GM19372 (cell line): Measurements from ENCODE around the gene SHE.
"Not testable (repeated sequence)": the region's sequence is repeated elsewhere in the genome, so short reads cannot be mapped to it uniquely, and the experiment has no call there.

Experiments used
- ATAC-seq: cut with Tn5 transposase; IDR thresholded peaks from one replicate; pipeline ENCODE4 v1.9.1; 2021; ENCODE audit warnings: mild to moderate bottlenecking, low read depth, moderate library complexity; ENCODE audit not compliant: unreplicated experiment

SHE gene

DNA sequence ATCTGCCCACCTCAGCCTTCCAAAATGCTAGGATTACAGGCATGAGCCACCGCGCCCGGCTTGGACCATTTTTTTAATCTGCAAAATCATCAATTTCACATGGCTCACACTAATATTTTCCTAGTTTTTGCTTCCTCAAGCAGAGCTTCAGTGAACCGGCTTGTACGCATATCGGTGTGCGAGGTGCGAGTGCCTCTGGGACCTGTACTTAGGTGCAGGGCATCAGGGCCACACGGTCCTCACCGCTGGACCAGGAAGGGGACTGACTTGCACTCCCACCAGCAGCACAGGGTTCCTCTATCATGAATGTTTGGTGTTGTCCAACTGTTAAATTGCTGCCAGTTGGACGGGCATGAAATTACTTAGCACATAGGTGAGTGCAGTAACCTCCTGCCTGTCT is 15.4 kb upstream of the SHE start:
- ATAC-seq = no peak

DNA sequence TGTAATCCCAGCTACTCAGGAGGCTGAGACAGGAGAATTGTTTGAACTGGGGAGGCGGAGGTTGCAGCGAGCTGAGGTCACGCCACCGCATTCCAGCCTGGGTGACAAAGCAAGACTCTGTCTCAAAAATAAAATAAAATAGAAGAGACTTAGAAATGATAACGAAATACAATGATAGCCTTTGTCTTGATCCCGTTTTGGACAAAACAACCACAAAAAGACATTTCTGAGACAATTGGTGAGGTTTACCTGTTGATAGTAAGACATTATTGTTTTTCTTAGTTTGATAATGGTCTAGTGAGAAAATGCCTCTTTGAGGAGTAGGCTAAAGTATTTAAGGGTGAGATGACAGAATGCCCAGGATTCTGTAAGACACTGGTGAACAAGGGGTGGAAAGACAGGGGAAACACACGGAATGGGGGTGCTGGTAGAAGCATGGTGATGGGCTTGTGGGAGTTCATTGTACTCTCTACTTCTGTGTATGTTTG is 11.9 kb upstream of the SHE start:
- ATAC-seq = no peak

DNA sequence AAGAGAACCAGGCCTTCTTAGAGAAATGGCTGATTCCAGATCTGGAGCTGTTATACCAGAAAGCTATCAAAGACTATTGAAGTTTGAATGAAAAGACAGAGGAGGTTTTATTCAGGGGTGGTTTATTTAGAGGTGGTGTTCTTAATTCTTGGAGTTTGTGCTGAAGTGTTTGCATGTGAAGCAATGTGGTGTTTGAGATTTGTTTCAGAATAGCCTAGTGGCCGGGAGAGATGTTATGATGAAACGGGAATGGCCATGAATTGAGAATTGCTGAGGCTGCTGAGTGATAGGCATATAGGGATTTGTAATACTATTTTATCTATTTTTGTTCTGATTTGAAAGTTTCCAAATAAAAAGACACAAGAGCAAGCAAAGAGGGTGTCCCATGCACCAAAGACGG is 10.5 kb upstream of the SHE start:
- ATAC-seq = no peak

DNA sequence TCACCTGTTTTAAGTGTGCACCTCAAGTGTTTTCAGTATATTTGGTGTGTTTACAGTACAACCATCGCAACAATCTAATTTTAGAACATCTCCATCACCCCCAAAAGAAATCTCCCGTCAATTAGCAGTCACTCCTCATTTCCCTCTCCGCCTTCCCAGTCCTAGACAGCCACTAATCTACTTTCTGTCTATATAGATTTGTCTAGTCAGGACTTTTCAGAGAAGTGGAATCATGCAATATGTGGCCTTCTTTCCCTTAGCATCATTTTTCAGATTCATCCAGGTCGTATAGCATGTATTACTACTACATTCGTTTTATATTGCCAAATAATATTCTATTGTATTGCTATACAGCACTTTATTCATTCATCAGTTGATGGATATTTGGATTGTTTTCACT is 1.7 kb upstream of the SHE start:
- no peak for ATAC-seq

DNA sequence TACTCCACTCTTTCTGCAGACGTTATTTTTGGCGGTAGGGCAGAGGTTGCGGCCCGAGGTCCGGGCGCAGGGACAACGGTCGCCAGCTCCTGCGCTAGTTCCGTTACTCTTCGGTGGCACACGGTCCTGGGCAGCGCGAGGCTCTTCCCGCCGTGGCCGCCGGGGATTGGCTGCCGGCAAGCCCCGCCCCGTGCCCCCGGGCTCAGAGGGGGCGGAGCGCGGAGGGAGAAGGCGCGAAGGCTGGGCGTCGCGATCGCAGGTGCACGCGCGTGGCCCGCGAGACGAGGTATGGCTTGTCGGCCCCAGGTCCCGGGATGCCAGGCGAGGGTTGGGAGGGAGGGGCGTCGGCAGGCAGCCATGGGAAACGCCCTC is 518 bp upstream of the SHE start:
- ATAC-seq = no peak

DNA sequence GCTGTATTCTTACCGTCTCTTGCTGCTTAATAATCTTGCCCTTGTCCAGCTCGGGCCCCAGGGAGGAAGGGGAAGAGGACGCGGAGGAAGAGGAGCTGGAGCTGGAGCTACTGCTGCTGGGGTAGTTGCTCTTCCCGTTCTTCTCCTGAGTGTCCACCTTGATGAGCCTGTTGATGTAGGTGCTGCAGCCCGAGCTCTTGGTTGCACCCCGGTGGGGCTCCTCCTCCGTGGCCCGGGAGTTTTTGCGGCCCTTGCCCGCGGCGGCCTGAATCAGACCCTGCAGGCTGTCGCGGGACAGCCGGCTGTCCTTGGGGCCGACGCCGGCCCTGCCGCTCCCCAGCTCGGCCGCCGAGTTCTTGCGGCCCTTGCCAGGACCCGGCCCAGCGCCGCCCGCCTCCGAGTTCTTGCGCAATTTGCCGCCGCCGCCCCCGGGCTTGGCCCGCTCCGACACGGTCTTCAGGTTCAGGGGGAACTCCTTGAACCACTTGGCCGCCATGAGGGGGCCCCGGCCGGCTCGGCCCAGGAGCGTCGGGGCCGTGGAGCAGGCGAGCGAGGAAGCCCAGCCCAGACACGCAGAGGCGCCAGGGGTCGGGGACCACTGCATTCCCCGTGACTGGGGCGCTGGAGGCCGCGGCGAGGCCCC is 668 bp downstream of the SHE start:
- ATAC-seq = no peak

DNA sequence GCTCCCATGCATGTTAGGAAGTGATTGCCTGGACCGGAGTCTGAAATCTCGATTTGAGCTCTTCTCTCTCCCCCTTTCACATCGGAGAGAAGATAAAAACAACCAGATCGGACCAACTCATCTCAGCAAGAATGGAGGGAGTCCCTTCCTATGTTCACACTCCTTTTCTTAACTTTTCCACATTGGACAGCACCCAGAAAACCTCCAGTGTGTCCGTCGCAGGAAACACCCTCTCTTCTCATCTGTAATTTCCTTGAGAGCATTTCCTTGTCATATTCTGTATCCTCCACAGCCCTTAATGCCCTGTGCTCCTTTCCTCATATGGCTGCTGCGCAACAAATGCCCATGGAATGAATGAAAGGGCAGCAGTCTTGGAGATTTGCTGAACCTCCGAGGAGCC is 1.7 kb downstream of the SHE start:
- ATAC-seq = no peak

DNA sequence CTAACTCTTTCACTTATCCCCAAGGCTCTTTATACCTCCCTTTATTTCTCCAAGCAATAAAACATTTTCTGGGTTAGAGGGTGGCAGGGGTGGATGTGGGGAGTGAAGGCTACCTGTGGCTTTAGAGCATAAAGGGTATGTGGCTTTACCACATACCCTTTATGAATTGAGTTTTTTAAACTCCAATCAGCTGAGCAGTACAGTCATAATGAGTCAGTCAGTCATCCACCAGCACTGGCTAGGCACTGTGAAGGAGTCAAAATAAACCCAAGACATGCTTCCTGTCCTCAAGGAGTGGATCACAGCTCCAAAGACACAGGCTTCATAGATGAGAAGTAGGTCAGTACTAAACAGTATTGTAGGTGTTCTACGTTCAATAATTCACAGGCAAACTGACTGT is 2.8 kb downstream of the SHE start:
- ATAC-seq = no peak

DNA sequence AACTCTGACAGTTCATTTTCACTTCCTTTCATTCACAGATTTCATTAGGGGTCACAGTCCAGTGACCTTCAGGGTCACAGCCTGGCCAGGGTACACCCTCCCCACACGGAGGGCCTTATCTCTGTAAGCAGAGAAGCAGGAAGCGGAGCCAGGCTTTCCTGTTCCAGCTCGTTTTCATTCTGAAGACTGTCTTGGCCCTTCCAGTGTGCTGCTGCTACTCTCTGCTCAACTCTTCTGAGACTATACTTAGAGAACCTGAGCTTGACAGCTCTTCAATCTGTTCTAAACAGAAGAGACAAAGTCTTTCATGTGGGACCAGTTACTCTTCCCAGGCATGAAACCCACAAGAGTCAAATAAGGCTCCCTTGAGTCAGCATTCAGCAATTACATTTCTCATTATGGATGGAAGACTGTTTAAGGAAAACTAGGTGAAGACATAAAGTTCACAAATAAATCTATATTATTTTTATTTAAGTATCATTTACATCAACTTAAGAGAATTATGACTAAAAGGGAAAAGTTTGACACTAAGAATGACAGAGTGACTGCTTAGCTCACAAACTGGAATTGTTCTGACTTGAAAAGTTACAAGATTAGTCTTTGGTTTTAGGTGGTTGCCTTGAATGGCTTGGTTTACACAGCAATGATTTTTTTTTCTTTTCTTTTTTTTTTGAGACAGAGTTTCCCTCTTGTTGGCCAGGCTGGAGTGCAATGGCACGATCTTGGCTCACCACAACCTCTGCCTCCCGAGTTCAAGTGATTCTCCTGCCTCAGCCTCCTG is 5.0 kb downstream of the SHE start:
- no peak for ATAC-seq

DNA sequence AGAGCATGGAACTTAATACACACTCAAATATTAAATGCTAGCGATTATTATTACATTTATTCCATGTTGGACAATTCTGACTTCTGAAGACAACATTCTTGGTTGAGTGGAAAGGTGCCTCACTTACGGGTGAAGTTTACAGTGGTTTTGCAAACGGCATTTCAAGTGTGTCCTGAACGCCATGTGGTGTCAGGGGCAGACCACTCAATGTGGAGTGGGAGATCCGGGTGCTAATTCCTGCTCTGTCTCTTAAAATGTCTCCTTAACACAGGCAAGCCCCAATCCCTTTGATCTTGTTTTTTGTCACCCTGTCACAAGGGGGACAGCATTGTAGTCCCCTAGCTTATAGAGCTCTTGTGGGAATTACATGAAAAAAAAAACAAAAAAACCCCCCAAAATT is 5.8 kb downstream of the SHE start:
- ATAC-seq = no peak

DNA sequence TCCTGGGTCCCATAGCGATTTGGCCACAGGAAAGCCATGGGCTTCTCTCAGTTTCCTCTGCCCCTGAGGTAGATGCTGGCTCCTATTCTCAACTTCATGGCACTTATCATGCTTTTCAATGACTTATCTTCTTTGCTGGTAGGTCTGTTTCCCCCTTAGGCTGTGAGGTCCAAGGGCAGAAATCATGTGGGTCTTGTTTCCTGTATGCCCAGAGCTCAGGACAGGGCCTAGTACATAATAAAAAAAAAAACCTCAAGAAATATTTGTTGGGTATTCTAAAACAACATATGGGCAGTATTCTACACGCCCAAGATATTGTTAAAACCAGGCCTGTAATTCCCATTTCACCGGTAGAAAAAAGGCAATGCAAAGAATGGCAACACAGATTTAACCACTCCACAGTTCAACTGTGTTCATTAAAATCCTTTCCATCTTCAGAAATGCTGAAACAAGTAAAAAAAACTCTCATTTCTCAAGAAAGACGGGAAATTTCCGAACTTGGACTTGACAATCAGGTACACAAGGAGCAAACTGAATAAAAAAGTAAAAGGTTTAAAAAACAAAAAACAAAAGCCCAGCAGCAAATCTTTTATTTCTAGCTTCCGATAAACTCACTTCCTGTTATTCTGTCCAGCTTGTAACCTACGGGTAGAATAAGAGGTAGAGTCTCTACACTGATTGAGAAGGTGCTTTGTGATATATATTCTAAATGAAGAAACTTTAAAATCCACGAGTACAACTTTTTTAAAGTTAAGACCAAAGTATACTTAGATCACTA is 6.5 kb downstream of the SHE start:
- ATAC-seq = no peak

DNA sequence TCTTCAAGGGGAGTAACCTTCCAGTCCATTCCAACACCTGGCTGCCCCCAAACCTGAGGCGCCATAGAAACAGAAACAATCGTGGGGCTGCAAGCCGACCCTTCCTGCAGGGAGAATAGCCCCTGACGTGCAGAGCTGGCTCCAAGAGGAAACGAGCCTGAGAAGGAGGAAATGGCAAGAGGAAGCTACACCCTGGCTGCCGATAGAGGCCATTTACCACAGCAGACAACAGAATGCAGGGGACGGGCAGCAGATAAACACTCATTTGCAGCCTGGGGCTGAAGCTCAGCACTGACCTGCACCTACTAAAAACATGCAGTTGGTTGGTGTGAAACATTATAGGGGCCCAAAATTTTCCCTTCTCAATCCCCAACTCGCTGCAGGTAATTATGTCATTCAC is 8.9 kb downstream of the SHE start:
- ATAC-seq = no peak

DNA sequence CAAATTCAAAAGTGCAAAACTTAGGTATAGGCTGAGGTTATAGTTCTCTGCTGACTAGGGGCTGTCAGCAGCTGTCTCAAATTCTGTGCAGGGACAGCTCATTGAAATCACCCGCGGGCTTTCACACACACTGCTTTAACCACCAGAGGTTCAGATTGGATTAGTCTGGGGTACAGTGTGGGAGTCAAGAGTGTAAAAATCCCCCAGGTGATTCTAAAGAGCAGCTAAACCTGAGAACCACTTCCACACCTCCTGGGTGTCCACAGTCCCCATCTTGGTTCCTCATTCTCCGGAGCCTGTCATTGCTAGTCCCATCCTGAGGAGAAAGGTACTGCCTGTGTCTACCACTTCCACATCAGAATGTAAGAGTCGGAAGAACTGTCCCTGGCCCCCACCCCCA is 10.1 kb downstream of the SHE start:
- no peak for ATAC-seq

DNA sequence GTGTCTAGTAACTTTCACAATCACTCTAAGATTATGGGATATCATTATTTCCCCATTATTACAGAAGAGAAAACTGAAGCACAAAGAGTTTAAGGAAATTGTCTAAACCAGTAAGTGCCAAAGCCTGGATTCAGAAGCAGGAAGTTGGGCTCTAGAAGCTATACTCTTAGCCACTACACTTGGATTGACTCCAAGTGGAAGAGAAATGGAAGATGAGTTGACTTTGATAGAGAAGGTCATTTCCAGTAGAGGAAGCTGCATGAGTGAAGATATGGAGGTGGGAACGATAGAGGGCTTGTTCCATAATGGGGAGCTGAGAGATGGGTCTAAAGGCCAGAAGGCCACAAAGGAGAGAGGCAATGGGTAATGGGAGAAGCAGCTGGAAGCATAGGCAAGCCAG is 11.9 kb downstream of the SHE start:
- no peak for ATAC-seq

DNA sequence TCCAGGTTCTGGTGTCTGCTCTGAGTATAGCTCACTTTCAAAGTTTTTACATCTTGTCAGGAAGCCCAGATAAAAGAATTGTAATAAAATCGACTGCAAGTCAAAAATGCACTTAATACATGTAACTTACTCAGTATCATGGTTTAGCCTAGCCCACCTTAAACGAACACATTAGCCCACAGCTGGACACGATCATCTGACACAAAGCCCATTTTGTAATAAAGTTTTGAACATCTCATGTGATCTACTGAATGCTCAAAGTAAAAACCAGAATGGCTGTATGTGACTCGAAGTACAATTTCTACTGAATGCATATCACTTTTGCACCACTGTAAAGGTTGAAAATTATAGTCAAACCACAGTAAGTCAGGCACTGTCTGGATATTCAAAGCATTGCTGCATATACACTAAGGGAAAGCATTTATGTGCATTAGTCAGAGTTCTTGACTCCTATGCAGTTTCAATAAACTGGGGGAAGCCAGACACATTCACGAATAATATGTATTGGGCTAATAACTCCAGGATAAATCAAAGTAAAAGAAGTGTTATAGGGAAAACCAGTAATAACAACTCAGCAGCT is 12.4 kb downstream of the SHE start:
- ATAC-seq = no peak

DNA sequence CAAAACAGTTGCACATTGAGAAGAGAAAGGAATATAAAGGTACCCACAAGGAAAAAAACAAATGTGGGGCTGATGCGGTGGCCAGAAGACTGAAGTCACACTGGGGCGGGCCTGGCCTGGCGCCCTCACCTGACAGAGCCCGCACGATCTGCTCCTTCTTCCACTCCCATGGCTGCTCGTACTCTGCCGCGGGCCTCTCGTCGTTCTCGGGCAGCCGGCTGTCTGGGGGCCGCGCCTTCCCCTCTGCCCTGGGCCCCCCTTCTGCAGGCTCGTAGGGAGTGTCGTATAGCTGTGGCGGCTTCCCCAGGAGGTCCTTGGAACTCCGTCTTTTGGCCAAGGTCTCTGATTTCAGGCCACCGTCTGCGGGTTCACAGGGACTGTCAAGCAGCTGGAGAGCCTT is 13.3 kb downstream of the SHE start:
- no peak for ATAC-seq

DNA sequence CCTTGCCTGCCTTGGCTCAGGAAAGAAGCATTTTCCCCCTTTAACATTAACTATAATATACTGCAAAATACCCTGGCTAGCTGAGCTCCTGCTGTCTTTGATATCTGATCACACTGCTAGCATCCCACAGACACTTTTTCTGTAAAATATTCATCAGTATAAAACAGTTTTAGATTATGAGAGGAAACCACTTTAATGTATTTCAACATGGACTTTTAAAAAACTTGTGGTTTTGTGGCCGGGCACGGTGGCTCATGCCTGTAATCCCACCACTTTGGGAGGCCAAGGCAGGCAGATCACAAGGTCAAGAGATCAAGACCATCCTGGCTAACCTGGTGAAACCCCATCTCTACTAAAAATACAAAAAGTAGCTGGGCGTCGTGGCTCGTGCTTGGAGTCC is 15.5 kb downstream of the SHE start:
- ATAC-seq = not testable (repeated sequence)

DNA sequence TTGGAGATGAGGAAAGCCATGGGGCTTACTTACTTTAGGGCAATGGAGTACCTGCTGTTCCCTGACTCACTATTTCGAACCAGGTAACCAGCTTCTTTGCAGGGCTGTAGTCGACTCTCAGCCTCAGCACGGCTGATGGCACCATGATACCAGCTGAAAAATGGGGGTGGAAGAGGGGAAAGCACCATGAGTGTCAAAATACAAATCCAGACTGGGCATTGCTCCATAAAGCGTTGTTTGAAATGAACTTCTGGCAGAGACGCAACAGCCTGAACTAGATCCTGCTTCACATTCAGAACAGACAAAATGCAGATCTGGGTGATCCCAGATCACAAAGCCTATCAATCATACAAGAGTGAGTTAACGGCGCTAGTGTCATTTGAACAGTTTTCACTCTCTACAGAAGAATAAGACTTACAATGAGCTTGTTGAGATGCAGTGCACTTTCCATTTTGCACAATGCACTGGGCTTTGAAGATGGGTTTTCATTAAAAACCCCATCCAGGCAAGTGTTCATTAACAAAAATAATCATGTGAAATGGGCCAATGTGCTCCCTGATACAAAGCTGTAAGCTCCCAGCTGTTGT is 16.2 kb downstream of the SHE start:
- no peak for ATAC-seq

DNA sequence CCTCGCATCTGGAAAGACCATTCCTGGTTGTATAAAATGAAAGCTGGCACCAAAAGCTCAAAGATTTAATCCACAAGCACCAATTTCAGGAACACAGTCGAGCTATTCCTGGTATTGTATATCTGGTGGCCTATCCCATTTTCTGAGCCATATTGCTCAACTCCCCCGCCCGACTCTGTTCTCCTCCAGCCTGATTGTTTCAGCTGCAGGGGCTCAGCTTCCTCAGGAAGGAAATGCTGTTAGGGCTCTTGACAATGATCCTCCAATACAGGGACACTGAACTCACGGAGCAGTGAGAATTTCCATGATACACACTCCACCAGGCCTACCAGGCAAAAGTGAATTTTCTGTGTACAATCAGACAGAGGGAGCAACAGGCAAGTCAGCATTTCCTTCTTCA is 17.1 kb downstream of the SHE start:
- no peak for ATAC-seq

DNA sequence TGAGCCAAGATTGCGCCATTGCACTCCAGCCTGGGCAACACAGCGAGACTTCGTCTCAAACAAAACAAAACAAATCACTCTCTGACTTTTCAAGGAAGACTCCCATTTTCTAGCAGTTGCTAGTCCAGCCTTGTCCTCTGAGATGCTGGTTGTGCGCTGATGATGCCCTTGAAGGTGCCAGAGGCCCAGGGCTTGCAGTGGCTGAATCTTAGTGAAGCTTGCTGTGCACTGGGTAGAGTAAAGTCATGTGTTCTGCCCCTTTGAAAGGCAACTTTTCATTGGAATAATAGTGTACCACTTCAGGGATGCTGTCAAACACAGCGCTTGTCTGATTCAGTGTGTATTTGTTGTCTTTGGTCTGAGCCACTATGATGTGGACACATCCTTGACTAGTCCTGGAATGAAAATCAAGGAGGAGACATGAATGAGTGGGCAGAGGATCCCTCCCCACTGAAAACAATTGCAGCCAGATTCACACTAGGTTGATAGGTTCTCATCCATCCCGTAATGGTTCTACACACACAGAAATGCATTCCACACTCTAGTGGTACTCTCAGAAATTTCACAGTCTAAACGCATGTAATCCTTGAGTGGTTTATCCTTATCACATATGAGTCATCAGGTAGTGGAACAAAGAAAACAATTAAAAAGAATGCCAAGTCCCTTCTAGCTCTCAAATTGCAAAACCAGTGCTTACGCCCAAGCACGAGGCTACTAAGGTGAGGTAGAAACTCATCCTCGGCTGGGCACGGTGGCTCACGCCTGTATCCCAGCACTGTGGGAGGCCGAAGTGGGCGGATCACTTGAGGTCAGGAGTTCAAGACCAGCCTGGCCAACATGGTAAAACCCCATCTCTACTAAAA is 18.0 kb downstream of the SHE start:
- no peak for ATAC-seq
